SJSA1 (cell line): ENCODE results near the gene SLC12A7. TPM values are rescaled to one million over a fixed set of nuclear protein-coding genes. Genes with fewer than 3 reads are reported as not detected.

Source experiments
- DNase-seq, 2 experiments: peaks; one replicate each; pipeline ENCODE4 v3.0.0-alpha.2; 2015 to 2020; ENCODE audit warnings: low spot score in 2 of 2, low read depth in 1 of 2
- H3K27ac ChIP-seq: fragments of 250-450 bp; sonication (Bioruptor Pico); 2 replicates; pipeline ENCODE4 v1.5.1; 2020; ENCODE audit warnings: mild to moderate bottlenecking, moderate library complexity
- H3K27me3 ChIP-seq: fragments of 250-450 bp; sonication (Bioruptor Pico); replicated peaks from 2 replicates; pipeline ENCODE4 v1.5.1; 2020; ENCODE audit warnings: mild to moderate bottlenecking, moderate library complexity
- H3K36me3 ChIP-seq: fragments of 250-450 bp; sonication (Bioruptor Pico); 2 replicates; pipeline ENCODE4 v1.5.1; 2020; ENCODE audit warnings: mild to moderate bottlenecking
- H3K4me1 ChIP-seq: fragments of 250-450 bp; sonication (Bioruptor Pico); replicated peaks from 2 replicates; pipeline ENCODE4 v1.6.1; 2021; ENCODE audit warnings: mild to moderate bottlenecking
- H3K4me3 ChIP-seq: fragments of 250-450 bp; sonication (Bioruptor Pico); 2 replicates; pipeline ENCODE4 v1.5.1; 2020; ENCODE audit warnings: mild to moderate bottlenecking
- H3K9me3 ChIP-seq: fragments of 250-450 bp; sonication (Bioruptor Pico); replicated peaks from 2 replicates; pipeline ENCODE4 v1.5.1; 2020; ENCODE audit warnings: mild to moderate bottlenecking
- total RNA-seq: library from RNA; depleted of rRNA; stranded (reverse); fragments of >200 nt; shearing (Covaris generic); gene quantifications from 2 replicates; pipeline ENCODE4 v1.2.3, GENCODE V29; 2014

The SLC12A7 gene
- total RNA-seq, 1 experiment from 2014 or later, result 11.9 TPM

DNA sequence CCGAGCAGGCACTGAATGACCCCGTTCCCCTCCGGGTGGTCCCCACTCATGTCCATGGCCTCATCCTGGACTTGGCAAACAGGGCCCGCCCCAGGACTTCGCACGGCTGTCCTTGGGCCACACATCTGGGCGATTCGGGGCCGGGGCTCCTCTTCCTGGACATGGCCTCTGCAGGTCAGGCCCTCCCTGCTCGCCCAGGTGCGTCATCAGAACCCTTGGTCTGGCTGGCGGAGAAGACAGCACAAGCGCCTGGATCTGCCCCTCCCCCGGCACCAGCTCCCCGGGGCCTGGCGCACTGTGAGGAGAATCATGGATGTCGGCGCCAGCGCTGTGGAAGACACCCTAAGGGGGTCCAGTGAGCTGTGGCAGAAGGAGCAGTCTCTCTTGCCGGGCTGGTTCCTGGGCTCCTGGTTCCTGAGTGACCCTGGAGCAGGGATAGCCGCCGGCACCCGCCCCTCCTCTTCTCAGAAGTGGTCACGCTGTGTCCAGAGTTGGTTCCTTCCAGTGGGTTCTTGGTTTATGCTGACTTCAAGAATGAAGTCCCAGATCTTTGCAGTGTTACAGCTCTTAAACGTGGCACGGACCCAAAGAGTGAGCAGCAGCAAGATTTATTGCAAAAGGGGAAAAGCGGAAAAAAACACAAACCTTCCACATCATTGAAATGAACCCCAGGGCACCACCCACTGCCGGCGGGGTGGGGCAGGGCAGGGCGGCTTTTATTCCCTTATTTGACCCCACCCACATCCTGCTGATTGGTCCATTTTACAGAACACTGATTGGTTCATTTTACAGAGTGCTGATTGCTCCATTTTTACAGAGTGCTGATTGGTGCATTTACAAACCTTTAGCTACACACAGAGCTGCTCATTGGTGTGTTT lies 25.9 kb upstream of the SLC12A7 start:
- Histone ChIP-seq H3K9me3 (no peaks in the 10 kb centered on the region; the same call in none of the 2 replicates), H3K36me3 (0 out of 2 replicates have a peak, but pooled peaks cover 6% of the 10 kb centered on the region), H3K27me3 (no peaks in the 10 kb centered on the region), H3K4me1 (0 out of 2 replicates have a peak, but pooled peaks cover 4% of the 10 kb centered on the region), H3K27ac (no peak overlapping the region), H3K4me3 (no peak overlapping the region)
- no peak for DNase-seq

- H3K27me3 ChIP-seq, result no peaks in the 10 kb centered on the region
- H3K36me3 ChIP-seq, result 0 out of 2 replicates have a peak, but pooled peaks cover 6% of the 10 kb centered on the region
- H3K9me3 ChIP-seq, result no peaks in the 10 kb centered on the region; the same call in none of the 2 replicates
- no peak for DNase-seq
- no peak overlapping the region for H3K4me3 ChIP-seq
- H3K27ac ChIP-seq, result no peak overlapping the region
- 0 out of 2 replicates have a peak, but pooled peaks cover 4% of the 10 kb centered on the region for H3K4me1 ChIP-seq
These were observed 25.0 kb upstream of the SLC12A7 start for GRCh38 chr5:1136814-1137213.

DNA sequence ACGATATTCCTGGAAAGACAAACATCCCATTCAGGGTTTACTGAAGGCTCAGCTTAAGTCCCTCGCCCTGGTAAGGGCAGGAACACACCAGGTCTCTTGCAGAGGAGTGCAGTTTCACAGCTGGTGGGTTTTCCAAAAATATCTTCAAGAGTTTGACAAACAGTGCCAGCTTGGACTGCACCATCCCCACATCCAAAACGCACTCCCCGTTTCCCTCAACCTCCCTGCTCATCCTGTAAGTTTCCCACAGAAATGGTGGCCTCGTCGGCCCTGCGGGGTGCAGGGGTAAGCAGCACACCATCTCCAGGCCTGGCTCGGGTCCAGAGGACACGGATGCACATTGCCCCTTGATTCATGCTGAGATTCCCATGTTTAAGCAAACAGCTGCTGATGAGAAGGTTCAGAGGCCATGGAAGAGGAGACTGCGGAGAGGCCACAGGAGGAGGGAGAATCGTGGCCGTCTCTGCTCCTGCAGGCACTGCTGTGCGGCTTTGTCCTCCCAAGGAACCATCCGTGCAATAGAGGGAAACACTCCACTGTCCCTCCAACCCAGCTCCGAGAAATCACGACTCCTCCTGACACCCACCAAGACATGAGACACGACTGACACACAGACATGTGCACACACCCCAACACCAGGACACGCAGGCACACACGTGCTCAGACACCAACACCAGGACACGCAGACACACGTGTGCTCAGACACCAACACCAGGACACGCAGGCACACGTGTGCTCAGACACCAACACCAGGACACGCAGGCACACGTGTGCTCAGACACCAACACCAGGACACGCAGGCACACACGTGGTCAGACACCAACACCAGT lies 24.0 kb upstream of the SLC12A7 start:
- Histone ChIP-seq H3K27me3 (no peaks in the 10 kb centered on the region), H3K9me3 (no peaks in the 10 kb centered on the region; the same call in none of the 2 replicates), H3K27ac (no peak overlapping the region), H3K36me3 (0 out of 2 replicates have a peak, but pooled peaks cover 6% of the 10 kb centered on the region), H3K4me1 (0 out of 2 replicates have a peak, but pooled peaks cover 4% of the 10 kb centered on the region), H3K4me3 (no peak overlapping the region)
- DNase-seq, result no peak

DNA sequence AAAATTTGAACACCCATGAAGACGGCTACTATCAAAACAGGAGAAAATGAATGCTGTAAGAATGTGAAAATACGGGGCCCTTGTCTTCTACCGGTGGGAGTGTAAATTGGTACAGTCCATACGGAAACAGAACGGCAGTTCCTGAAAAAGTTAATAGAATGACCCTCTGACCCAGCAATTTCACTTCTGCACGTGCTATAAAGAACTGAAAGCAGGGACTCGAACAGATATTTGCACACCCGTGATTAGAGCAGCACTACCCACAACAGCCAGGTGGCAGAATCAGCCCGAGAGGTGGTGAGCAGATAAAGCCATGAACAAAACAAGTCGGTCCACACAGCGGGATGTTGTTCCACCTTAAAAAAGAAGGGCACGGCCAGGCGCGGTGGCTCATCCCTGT lies 22.6 kb upstream of the SLC12A7 start:
- H3K27ac ChIP-seq, result no peak overlapping the region
- H3K4me3 ChIP-seq, result no peak overlapping the region
- 0 out of 2 replicates have a peak, but pooled peaks cover 5% of the 10 kb centered on the region for H3K36me3 ChIP-seq
- DNase-seq, result no peak
- H3K27me3 ChIP-seq, result no peaks in the 10 kb centered on the region
- no peaks in the 10 kb centered on the region; the same call in none of the 2 replicates for H3K9me3 ChIP-seq
- 0 out of 2 replicates have a peak, but pooled peaks cover 4% of the 10 kb centered on the region for H3K4me1 ChIP-seq

GRCh38 chr5:1133510-1134201 lies 21.8 kb upstream of the SLC12A7 start:
- Histone ChIP-seq H3K27me3 (no peaks in the 10 kb centered on the region), H3K4me3 (no peak overlapping the region), H3K36me3 (no peaks in the 10 kb centered on the region), H3K4me1 (no peaks in the 10 kb centered on the region), H3K9me3 (no peaks in the 10 kb centered on the region; the same call in 1 of the 2 replicates), H3K27ac (no peak overlapping the region)
- no peak for DNase-seq

DNA sequence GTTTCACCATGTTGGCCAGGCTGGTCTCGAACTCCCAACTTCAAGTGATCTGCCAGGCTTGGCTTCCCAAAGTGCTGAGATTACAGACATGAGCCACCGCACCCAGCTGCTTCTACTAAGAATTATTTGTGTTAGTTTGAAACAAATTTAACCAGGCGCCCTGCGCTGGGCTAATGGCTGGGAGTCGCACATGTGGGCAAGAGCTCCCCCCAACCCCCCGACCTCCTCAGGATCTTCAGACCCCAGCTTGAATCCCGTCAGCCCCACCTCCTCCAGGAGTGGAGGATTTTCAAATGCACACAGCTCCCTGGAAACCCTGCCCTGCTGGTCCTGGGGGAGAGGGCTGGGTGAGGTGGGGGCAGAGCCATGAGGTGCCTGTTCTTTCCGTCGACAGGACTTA lies 21.2 kb upstream of the SLC12A7 start:
- H3K4me1 ChIP-seq, result no peaks in the 10 kb centered on the region
- H3K4me3 ChIP-seq, result no peak overlapping the region
- DNase-seq, result no peak
- H3K27ac ChIP-seq, result no peak overlapping the region
- H3K9me3 ChIP-seq, result no peaks in the 10 kb centered on the region; the same call in 1 of the 2 replicates
- H3K36me3 ChIP-seq, result no peaks in the 10 kb centered on the region
- H3K27me3 ChIP-seq, result no peaks in the 10 kb centered on the region

DNA sequence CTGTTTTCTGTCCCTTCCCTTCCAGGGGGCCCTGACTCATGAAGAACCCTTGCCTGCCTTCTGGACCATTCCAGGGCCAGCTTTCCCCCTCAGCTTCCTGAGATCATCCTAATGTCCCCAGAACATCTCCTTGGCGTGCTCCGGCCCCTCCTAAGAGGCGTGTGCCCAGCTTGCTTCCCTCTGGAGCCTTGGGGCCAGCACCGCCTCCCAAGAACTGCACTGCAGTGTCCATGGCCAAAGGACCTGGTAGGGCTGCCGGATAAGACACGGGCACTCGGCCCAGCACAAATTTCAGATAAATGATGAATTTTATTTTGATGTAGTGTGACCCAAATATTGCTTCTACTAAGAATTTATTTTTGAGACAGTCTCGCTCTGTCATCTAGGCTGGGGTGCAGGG lies 20.7 kb upstream of the SLC12A7 start:
- no peak for DNase-seq
- Histone ChIP-seq H3K4me3 (no peak overlapping the region), H3K36me3 (no peaks in the 10 kb centered on the region), H3K9me3 (no peaks in the 10 kb centered on the region; the same call in 1 of the 2 replicates), H3K27ac (no peak overlapping the region), H3K4me1 (no peaks in the 10 kb centered on the region), H3K27me3 (no peaks in the 10 kb centered on the region)

GRCh38 chr5:1131726-1132125 lies 19.9 kb upstream of the SLC12A7 start:
- Histone ChIP-seq H3K4me1 (no peaks in the 10 kb centered on the region), H3K9me3 (no peaks in the 10 kb centered on the region; the same call in 1 of the 2 replicates), H3K27me3 (no peaks in the 10 kb centered on the region), H3K36me3 (no peaks in the 10 kb centered on the region), H3K27ac (no peak overlapping the region), H3K4me3 (no peak overlapping the region)
- DNase-seq, result no peak

DNA sequence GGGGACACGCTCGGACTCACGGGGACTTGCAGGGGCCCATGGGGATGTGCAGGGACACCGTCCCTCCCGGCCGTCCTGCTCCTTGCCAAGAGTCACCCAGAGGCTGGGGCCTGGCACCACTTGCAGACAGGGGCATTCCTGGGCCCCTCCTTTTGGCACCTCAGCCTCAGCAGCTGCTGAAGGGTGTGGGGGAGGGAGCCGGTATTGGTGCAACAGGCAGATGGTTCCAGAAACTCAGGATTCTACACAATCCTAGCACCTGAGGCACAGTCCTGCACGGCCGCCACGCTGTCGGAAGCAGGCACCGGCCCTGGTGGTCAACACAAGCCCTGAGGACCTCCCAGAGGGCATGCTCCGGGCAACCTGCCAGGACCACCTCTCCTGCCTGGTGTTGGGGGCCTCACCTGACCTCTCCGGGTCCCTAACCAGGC lies 19.3 kb upstream of the SLC12A7 start:
- H3K27ac ChIP-seq, result no peak overlapping the region
- H3K36me3 ChIP-seq, result no peaks in the 10 kb centered on the region
- no peak overlapping the region for H3K4me3 ChIP-seq
- H3K27me3 ChIP-seq, result no peaks in the 10 kb centered on the region
- no peak for DNase-seq
- H3K9me3 ChIP-seq, result no peaks in the 10 kb centered on the region
- no peaks in the 10 kb centered on the region for H3K4me1 ChIP-seq

- Histone ChIP-seq H3K4me3 (no peak overlapping the region), H3K9me3 (no peaks in the 10 kb centered on the region), H3K36me3 (no peaks in the 10 kb centered on the region), H3K4me1 (no peaks in the 10 kb centered on the region), H3K27ac (no peak overlapping the region), H3K27me3 (no peaks in the 10 kb centered on the region)
- DNase-seq, result no peak
These were observed 18.5 kb upstream of the SLC12A7 start for GRCh38 chr5:1130218-1130946.

DNA sequence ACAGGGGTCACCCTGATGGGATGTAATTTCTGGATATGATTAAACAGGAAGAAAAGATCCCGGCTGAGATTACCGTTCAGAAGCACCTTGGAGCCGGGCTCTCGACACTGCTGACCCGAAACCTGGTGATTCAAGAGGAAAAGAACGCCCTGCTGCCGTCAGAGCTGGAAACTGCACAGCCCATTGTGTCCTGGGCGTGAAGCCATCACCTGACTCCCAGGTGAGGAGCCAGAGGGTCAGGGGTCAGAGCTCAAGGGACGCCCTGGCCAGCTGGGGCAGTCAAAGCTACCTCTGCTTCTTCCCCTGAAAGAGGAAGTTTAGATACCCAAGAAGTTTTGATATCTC lies 17.8 kb upstream of the SLC12A7 start:
- no peaks in the 10 kb centered on the region for H3K4me1 ChIP-seq
- no peak for DNase-seq
- H3K27ac ChIP-seq, result no peak overlapping the region
- no peaks in the 10 kb centered on the region for H3K36me3 ChIP-seq
- H3K4me3 ChIP-seq, result no peak overlapping the region
- no peaks in the 10 kb centered on the region for H3K27me3 ChIP-seq
- H3K9me3 ChIP-seq, result no peaks in the 10 kb centered on the region

DNA sequence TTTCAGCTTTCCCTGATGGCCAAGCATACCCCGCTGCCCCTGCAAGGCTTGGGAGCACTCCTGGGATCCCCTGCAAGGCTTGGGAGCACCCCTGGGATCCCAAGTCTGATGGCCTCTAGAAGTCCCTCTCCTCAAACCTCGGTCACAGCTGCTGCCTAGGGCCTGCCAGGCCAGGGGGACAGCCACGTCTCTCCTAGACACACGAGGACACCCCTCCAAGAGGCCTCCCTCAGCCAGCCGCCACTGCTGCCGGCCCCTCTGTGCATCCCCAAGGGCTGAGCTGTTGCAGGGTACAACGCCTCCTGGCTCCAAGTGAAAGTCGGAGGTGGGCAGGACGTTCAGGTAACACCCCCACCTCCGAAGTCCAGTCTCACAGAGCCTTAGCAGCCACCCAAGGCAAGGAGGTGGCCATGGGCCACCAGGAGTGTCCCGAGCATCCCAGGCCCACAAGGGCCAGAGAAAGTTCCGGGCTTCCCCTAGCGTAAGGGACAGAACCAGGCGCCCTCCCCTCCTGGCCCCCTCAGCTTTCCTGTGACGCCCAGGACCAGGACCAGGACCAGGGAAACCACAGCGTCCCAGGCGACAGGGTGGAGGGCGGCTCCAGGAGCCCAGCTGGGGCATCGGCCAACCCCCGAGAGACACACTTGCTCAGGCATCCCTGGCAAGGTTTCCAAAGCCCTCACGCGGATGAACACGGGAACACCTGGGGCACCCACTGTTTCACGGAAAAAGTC lies 17.3 kb upstream of the SLC12A7 start:
- H3K9me3 ChIP-seq, result no peaks in the 10 kb centered on the region
- no peak for DNase-seq
- H3K36me3 ChIP-seq, result no peaks in the 10 kb centered on the region
- H3K27me3 ChIP-seq, result no peaks in the 10 kb centered on the region; the same call in 1 of the 2 replicates
- no peak overlapping the region for H3K27ac ChIP-seq
- H3K4me1 ChIP-seq, result no peaks in the 10 kb centered on the region
- H3K4me3 ChIP-seq, result no peak overlapping the region
